ENCODE measurements around the gene SLC24A3.

- TF ChIP-seq, protein P1, sequence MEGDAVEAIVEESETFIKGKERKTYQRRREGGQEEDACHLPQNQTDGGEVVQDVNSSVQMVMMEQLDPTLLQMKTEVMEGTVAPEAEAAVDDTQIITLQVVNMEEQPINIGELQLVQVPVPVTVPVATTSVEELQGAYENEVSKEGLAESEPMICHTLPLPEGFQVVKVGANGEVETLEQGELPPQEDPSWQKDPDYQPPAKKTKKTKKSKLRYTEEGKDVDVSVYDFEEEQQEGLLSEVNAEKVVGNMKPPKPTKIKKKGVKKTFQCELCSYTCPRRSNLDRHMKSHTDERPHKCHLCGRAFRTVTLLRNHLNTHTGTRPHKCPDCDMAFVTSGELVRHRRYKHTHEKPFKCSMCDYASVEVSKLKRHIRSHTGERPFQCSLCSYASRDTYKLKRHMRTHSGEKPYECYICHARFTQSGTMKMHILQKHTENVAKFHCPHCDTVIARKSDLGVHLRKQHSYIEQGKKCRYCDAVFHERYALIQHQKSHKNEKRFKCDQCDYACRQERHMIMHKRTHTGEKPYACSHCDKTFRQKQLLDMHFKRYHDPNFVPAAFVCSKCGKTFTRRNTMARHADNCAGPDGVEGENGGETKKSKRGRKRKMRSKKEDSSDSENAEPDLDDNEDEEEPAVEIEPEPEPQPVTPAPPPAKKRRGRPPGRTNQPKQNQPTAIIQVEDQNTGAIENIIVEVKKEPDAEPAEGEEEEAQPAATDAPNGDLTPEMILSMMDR (IDR thresholded peaks at IDR 0.05), result no peak
- no peak for TF ChIP-seq POLR2A (IDR thresholded peaks at IDR 0.05)
Measured at GRCh38 chr20:19348582-19348981, 136.1 kb downstream of the SLC24A3 start.
